Erythroblast (primary cell): ENCODE data around the gene SSBP3.

Experiments used
- GATA1 ChIP-seq: IDR thresholded peaks from 2 replicates; pipeline ENCODE4 v1.6.1; 2011; ENCODE audit warnings: low read depth, mild to moderate bottlenecking, control low read depth, low read length, moderate library complexity
- POLR2A ChIP-seq: IDR thresholded peaks from 2 replicates; pipeline ENCODE4 v1.6.1; 2011; ENCODE audit warnings: mild to moderate bottlenecking, low read length

DNA sequence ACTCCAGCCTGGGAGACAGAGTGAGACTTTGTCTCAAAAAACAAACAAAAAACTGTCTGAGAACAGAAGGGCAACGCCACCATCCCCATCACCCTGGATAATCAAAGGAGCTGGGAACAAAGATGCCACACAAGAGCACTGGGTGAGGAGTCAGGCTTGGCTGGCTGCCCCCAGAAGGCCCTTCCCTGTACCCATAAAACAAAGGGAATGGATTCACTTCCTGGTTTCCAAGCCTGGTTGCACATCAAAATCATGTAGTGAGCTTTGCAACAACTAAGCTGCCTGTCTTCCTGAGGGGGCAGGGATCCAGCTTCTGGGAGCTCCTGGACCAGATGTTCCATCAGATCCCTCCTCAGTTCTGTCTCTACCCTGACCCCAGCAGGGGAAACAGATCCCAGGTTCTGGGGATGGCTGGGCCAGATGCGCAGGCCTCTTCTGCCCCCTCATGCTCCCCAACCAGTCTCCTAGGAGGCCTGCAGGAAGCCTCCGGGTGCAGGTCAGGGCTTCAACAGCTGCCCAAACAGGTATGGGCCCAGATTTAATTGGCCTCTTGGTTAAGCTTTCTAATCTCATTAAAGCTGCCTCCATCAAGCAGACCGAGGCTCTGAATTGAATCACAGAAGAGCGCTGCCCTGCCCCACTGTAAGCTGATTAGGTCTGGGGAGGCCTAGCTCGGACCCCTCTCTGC is 108.5 kb downstream of the SSBP3 start:
- TF ChIP-seq POLR2A (no peak), GATA1 (no peak)
